CD4-positive, alpha-beta T cell treated with Interleukin-15 for 4 hours (primary cell): Measurements from ENCODE around the gene RHO.
"Not testable (repeated sequence)": the region's sequence is repeated elsewhere in the genome, so short reads cannot be mapped to it uniquely, and the experiment has no call there.

Source experiments
- DNase-seq: peaks from one replicate; pipeline ENCODE4 v3.0.0-alpha.2; 2020; ENCODE audit warnings: low spot score

RHO gene

DNA sequence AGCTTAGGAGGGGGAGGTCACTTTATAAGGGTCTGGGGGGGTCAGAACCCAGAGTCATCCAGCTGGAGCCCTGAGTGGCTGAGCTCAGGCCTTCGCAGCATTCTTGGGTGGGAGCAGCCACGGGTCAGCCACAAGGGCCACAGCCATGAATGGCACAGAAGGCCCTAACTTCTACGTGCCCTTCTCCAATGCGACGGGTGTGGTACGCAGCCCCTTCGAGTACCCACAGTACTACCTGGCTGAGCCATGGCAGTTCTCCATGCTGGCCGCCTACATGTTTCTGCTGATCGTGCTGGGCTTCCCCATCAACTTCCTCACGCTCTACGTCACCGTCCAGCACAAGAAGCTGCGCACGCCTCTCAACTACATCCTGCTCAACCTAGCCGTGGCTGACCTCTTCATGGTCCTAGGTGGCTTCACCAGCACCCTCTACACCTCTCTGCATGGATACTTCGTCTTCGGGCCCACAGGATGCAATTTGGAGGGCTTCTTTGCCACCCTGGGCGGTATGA, at the start of gene RHO:
Gene RHO (plus strand): TSS at position 51 of the 512 bp plus-strand sequence. CDS start 95 bp downstream, at position 146.
- no peak for DNase-seq

DNA sequence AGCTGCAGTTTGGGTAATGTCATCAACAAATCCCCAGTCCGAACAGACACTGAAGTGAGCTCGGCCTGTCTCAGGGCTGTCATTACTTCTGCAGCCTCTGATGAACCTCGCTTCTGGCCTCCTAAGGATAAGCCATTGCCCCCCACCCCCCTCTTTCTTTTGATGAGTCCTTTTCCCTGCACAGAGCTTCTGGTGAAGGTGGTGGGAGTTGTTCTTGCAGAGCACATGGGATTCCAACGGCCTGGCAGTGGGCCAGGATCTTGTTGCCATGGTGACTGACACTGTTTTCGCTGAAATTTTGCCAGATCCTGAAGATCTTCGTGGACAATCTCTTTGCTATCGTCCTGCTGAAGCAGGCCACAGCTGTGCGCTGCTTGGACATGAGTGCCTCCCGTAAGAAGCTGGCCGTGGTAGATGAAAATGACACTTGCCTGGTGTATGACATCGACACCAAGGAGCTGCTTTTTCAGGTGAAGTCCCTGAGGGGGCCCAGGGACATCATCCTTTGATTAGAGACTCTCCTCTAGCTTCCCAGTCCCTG, 47.1 kb upstream of the RHO start:
- DNase-seq = not testable (repeated sequence)

DNA sequence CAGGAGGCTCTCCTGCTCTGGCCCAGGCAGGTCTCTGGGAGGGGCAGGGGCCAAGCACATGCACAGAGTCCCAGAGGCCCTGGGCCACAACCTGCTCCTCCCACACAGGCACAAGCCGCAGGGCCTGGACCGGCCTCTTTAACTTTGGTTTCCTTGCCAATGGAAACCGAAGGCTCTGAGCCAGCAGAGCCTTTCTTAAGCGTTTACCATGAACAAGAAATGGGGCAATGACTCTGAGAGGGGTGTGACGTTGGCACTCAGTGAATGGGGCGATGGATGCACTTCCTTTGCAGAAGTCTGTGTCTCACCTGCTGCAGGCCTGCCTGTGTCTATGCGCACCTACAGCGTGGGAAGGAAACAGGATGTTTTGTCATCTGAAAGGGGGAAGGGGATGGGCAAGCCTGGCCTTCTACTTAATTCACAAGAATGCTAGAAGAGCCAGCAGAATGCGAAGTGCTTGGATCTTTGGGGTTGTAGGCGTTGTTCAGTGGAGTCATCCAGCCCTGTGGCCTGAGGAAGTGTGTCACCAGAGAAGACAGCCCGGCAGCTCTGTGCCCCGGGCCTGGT, 46.6 kb upstream of the RHO start:
- DNase-seq = peak; percentile 39

DNA sequence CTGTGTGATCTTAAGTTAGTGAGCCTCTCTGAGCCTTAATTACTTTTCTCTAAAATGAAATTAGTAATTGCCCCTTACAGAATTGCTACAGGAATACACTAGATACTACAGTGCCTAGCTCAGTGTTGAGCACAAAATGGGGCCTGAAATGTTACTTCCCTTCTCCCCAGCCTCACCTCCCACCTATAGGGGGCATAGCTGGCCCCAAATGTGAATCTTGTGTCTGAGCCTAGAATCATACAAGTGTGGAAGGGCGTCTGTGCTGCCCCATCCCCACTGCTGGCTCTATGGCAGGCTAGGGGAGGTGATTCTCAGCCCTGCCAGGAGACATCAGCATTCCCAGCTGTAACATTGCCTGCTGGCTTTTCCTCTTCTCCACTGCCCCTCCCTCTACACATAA, 45.7 kb upstream of the RHO start:
- no peak for DNase-seq

DNA sequence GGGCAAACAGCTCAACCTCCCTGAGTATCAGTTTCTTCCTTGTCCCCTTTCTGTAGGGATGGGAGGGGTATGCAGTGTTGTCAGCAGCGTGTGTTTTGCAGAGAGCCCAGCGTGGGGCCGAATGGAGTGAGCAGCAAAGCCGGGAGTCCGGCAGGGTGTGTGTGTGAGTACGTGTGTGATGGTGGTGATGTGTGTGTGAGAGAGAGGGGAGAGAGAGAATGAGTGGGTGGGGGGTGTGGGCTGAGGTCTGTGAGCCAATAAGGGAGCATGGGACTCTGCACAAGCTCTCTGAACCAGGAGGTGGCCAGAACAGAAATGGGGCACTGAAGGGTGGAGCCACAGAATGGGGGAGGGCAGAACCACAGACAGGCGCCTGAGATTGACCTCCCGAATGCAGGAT, 44.6 kb upstream of the RHO start:
- no peak for DNase-seq

DNA sequence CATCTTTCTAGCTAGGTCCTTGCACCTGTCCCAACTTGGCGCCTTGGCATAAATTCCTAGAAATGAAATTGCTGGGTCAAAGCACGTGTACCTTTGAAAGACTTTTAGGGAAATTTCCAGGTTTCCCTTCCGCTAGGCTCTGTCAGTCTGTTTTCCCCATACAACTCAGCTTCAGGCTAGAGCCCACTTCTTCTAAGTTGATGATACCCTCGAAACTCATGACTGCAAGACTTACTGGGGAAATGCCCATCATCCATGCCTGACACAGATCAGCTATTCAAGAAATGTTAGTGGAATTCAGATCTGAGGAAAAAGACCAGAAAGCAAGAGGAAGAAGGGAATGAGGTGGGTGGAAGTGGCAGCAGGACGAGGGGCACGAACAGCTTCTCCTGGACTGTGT, 43.3 kb upstream of the RHO start:
- not testable (repeated sequence) for DNase-seq

DNA sequence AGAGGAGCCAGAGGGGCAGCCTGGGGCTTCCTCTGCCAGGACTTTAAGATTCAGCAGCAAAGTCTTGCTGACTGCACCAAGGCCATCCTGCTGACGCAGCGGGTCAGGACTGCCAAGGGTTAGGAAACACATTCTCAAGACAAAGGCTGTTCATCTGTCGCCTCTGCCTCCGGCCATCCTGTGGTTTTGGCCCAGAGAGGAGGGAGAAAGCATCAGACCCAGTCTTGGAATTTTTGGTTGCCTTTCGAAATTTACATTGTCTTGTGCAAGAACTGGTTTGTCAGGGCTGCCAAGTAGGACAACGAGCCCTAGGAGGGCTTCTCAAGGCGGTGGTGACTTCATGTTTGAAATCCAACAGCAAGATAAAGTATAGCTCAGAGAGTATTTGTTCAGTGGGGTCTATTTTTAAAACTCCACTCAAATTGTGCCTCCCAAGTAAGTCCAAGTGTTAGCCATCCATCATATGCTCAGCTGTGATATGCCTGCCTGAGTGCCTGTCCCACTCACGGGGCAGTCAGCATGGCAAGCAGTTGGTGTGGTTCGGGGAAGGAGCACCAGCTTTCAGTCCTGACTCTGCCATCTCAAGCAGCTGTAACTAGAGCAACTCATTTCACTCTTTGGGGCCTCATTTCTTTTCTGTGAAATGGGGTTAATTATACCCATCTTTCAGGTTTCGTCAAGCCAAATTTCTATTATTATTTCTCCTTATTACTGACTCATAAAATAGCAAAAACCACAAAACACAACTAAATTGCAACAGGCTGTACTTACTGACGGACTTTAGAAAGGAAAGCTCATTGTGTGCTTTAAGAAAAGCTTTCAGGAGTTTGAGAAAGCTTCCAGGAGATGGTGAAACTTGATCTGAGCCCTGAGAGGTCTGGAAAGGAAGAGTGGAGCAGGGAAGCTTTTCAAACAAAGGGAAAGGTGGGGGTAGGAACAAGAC, 42.4 kb upstream of the RHO start:
- DNase-seq = no peak

DNA sequence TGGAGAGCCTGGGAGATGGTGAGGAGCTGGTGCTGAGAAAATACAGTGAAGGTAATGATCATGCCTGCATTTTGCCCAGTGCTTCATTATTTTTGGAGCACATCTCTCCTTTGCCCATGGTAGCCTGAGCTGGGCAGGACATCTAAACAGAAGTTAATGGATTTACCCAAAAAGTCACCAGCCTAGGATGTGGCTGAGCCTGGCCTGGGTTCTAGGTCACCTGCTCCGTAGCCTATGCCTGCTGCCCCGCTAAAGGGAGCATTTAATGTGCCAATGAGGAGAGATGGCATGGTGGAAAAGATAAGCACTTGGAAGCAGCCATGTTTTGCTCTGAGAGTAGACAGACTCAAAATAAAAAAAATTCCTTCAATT, 41.8 kb upstream of the RHO start:
- DNase-seq = no peak

DNA sequence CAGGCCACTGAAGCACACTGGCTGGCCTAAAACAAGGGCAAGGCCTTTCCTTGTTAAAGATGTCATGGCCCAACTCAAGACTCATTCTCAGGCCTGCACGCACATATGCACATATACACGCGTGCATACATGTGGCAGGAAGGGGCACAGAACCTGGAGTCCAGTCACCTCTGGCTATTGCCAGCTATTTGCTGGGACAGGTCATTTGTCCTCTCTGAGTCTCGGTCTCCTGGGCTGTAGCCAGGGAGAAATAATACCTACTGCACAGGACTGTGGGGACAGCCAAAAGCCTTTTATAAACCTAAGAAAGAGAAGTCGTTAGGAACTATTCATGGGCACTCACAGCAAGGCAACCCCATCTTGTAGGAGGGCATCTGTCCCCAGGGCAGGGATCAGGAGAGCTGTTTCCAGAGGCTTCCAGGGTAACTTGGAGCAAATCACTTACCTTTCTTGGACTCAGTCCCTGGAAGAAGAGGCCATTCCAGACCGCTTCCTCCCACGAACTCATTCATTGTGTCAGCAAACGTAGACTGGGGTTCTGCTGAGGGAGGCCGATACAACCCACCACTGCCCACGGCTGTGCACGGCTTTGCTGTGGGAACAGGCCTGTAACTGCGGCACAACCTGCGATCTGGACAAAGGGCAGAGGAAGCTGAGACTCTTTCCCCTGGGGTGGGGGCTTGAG, 41.1 kb upstream of the RHO start:
- no peak for DNase-seq

DNA sequence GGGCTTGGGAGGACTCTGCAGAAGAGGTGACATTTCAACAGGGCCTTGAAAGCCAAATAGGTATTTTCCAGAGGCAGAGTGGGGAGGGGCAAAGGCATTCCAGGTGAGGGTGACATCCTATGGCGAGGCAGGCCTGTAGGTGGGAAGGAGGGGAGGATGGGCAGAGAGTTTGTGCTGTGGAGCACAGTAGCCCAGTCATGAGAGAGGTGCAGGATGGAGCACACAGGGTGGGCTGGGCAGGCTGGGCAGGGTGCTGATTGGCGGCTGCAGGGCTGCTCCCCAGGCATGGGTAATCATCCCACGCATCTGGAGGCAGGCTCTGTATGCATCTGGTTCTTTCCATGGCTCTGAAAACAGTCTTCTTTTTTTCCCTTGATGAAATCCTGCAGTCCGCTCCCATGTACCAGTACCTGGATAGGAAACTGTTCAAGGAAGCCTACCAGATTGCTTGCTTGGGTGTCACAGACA, 40.5 kb upstream of the RHO start:
- not testable (repeated sequence) for DNase-seq

DNA sequence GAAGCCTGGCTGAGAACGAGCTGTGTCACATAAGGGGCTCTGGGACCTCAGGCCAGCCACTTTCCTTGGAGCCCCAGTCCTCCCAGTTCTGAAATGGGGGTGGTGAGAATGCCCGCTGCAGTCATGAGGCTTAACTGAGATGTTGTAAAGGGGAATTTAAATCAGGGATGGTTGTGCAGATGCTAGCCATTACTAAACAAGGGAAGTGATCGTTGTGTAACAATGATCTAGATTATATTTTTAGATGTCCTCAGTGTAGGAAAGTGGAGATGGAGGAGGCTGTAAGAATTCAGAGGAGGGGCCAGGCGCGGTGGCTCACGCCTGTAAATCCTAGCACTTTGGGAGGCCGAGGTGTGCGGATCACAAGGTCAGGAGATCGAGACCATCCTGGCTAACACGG, 39.2 kb upstream of the RHO start:
- DNase-seq = not testable (repeated sequence)

DNA sequence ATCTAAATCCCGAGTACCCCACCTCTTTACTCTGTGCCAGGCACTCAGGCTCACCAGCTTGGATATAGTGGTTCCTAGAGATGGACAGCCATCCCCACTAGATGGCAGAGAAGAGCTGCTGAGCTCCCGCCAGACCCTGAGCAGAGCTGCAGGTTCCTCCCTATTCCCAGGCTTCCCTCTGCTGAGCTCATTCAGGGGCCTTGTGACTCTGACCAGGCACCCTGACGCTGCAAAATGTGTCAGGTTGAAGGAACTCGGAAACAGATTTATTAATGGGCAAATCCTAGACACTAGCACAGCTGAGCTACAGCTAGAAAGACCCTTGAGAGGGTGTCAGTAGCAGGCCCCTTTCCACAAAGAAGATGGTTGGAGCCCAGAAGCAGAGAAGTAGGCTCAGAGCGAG, 38.2 kb upstream of the RHO start:
- DNase-seq = peak; percentile 58

DNA sequence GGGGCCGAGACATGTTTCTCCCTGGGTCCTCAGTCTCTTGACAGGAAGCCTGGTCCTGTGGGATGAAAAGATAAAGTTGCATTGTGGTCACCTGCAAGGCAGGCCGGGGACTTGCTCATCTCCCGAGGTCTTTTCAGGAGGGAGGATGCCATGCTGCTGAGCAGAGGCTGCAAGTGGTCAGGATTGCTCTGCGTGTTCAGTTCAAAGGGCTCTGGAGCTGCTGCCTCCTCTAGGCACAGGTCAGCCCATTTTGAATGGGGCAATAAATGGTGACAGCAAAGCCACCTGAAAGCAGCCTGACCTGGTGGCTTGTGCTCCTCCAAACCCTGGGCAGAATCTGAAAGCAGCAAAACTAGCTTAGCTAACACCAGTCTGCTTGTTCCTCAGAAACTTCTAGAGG, 37.4 kb upstream of the RHO start:
- DNase-seq = not testable (repeated sequence)

DNA sequence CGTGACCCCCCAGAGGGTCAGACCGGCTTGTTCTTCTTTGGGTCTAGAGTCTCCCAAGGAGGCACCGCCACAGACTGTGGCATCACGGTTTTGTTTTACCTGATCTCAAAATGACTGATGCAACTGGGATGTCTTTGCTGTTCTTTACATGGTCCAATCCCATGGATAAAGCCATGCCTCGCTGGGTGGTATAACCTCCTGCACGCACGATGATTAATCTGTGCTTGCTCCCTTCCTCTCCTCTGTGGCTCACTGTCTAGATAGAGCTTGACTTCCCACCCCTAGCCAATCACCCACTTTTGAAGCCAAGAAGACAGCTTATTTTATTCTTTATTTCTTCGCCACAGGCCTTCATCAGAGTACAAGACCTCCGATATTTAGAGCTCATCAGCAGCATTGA, 36.6 kb upstream of the RHO start:
- DNase-seq = no peak

DNA sequence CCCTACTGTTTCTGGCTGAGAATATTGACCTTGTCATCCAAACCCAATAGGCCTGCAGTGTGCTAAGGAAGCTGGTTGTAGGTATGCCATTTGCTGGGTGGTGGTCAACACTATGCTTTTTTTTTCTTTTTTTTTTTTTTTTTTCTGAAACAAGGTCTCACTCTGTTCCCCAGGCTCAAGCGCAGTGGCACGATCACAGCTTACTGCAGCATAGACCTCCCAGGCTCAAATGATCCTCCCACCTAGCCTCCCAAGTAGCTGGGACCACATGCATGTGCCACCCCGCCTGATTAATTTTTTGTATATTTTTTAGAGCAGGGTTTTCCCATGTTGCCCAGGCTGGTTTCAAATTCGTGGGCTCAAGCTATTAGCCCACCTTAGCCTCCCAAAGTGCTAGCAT, 35.7 kb upstream of the RHO start:
- no peak for DNase-seq

DNA sequence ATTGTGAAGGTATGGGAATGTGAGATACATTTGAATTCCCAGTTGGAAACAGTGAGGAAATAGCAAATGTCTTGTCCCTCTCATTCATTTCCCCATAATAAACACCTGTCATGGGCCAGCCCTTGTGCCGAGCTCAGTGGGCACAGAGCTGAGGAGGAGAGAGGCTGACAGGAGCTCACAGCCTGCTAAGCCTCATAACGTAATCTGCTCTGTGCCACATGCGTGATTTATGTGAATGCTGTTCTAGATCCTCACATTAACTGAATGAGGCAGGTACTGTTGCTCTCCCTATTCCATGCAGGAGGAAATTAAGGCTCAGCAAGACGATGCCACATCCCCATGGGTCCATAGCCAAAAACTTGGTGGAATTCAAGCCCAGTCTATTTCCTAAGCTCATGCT, 35.2 kb upstream of the RHO start:
- no peak for DNase-seq

DNA sequence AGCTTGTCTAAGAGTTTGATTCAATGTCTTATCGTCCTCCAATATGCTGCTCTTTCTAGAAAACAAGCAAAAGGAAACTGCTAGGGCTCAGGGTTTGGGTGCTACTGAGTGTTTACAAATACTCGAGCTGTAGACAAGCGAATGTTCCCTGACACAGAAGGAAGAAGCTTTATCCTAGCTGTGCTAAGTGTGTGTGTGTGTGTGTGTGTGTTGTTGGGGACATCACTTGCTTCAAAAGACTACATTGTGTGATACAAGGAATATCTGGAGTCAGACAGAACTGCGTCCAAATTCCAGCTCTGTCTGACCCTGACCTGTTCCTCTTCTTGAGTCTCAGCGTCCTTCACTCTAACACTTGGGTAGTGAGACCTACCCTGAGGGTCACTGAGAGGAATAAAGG, 33.9 kb upstream of the RHO start:
- not testable (repeated sequence) for DNase-seq

DNA sequence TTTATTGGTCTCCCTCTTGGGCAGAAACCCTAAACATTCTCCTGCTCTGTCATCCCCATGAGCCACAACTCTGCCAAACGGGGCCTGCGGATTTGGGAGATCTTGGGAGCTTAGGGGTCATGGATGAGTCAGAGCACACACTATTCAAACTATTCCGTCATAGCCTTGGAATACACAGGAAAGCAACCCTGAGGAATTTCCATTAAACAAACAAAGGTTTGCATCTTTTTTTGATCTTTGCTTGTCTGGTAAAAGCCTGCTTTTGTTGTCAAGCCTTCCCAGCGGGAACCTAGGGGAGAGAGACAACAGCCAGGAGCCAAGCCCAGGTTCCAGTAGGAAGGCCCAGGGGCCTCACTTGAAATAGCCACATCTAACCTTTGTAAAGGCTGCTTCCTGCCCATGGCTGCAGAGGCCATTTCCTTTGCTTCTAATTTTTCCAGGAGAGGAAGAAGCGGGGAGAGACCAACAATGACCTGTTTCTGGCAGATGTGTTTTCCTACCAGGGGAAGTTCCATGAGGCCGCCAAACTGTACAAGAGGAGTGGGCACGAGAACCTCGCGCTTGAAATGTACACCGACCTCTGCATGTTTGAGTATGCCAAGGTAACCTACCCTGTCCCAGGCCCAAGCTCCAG, 33.3 kb upstream of the RHO start:
- not testable (repeated sequence) for DNase-seq

DNA sequence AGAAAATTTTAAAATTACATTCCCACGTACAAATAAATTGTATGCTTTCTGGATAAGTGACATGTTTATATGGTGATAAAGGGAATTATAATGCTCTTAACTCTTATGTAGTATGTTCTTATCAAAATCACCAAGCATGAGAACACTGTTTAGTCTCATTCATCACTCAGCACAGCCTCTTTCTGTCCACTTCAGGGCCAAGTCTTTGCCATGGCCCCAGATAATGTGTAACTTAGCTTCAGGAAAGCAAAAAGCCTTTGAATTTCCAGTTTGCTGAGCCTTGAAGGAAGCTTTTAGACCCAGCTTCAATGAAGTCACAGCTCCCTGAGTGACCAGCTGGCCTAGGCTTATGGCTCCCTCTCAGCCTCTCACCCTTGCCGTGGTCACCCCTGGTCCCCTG, 30.6 kb upstream of the RHO start:
- not testable (repeated sequence) for DNase-seq

DNA sequence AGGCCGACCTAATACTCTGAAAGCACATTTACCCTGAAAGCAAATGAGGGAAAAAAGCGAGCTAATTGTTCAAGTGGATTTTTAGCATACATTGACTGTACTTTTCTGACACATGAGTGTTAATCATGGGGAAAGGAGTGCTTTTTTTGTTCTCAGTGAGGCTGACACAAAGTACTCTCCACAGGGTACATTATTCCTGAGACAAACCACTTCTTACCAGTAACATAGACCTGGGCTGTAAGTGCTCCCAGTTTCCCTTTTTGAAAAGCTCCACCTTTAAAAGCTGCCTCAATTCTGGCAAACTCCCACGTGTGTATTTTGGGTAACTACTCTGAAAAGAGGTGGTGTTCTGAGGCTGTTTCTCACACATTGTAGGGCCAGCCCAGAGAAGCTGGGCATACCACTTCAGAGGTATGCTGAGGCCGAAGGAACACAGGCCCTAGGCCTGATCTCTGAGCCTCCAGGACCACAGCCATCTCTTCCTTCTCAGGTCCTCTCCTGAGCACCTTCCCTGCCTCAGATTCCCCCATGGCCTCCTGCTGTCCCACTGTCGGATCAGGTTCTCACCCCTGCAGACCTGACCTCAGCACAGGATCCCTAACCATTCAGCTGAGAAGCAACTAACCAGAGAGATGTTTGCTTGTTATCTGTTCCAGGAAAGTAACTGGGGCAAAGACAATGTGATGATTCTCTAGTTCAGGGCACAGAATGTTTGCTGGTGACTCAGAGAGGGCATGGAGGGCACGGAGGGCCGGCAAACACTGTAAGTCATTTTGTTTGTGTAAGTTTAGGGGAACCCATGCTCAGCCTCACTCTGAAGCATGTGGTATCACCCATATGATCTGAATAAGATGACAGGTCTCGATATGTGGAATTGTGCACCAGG, 29.6 kb upstream of the RHO start:
- not testable (repeated sequence) for DNase-seq
